GM13977 (cell line): ENCODE data around the gene ZAP70.

Source experiments
- DNase-seq: peaks from one replicate; pipeline ENCODE4 v3.0.0; 2012; ENCODE audit warnings: low spot score
- in situ Hi-C: fragments of 300-500 bp; cut with MboI; formaldehyde crosslinking; loops from one replicate; pipeline ENCODE4 v1.12.0; 2022; ENCODE audit warnings: low sequenced_read_pairs, low pct_unique_long_range_greater_than_20kb, mixed read lengths, inconsistent platforms; ENCODE audit not compliant: unreplicated experiment
- TF ChIP-seq, protein P1 (sequence below): IDR thresholded peaks from 2 replicates; pipeline ENCODE4 v1.5.1; 2012; ENCODE audit warnings: mild to moderate bottlenecking, control low read depth; ENCODE audit not compliant: insufficient read depth; ENCODE audit errors: extremely low read depth, missing control alignments

Gene ZAP70

GRCh38 chr2:97738179-97739019 lies 25.0 kb downstream of the ZAP70 start:
- in situ Hi-C loops: no loop called here
- TF ChIP-seq, protein P1, sequence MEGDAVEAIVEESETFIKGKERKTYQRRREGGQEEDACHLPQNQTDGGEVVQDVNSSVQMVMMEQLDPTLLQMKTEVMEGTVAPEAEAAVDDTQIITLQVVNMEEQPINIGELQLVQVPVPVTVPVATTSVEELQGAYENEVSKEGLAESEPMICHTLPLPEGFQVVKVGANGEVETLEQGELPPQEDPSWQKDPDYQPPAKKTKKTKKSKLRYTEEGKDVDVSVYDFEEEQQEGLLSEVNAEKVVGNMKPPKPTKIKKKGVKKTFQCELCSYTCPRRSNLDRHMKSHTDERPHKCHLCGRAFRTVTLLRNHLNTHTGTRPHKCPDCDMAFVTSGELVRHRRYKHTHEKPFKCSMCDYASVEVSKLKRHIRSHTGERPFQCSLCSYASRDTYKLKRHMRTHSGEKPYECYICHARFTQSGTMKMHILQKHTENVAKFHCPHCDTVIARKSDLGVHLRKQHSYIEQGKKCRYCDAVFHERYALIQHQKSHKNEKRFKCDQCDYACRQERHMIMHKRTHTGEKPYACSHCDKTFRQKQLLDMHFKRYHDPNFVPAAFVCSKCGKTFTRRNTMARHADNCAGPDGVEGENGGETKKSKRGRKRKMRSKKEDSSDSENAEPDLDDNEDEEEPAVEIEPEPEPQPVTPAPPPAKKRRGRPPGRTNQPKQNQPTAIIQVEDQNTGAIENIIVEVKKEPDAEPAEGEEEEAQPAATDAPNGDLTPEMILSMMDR: no peak
- no peak for DNase-seq

DNA sequence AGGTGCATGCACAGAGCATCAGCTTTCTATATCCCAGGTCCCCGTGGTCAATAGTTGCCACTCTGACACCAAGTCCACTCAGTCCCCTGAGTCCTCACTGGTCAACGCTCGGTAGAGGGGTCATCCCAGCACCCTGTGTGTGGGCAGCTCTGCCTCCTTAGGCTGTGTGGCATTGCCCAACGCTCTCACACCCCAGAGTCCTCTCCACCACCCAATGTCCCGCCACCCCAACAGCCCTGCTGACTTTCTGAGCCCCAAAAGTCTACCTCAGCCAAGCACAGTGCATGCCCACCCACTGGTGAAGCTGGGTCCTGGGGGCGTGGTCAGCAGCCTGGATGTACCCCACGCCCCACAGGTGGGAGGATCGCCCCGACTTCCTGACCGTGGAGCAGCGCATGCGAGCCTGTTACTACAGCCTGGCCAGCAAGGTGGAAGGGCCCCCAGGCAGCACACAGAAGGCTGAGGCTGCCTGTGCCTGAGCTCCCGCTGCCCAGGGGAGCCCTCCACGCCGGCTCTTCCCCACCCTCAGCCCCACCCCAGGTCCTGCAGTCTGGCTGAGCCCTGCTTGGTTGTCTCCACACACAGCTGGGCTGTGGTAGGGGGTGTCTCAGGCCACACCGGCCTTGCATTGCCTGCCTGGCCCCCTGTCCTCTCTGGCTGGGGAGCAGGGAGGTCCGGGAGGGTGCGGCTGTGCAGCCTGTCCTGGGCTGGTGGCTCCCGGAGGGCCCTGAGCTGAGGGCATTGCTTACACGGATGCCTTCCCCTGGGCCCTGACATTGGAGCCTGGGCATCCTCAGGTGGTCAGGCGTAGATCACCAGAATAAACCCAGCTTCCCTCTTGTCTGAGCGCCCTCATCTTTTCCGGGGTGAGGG lies 25.9 kb downstream of the ZAP70 start:
- no peak for DNase-seq
- in situ Hi-C loops: no loop called here
- TF ChIP-seq, protein P1: no peak

GRCh38 chr2:97739893-97740245 lies 26.5 kb downstream of the ZAP70 start:
- TF ChIP-seq, protein P1: no peak
- DNase-seq: no peak
- in situ Hi-C loops: no loop called here

- peak; percentile 74 for DNase-seq
- in situ Hi-C loops: no loop called here
These were observed 27.3 kb downstream of the ZAP70 start for GRCh38 chr2:97740590-97741182.

DNA sequence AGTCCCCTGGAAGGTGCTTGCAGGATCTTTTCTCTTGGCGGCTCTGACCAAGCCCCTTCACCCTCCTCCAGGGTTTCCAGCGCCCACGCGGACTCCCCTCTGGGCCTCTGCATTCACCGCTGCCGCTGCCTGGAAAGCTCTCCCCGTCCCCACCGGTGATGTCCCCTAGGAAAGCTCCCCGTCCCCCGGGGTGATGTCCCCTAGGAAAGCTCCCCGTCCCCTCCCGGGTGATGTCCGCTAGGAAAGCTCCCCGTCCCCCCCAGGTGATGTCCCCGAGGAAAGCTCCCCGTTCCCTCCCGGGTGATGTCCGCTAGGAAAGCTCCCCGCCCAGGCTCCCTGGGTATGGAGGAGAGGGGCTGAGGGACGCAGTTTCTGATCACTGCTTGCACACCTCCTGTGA lies 27.9 kb downstream of the ZAP70 start:
- no peak for DNase-seq
- in situ Hi-C loops: no loop called here
- TF ChIP-seq, protein P1: no peak

More at GRCh38 chr2:97740590-97741182, 27.3 kb downstream of the ZAP70 start:
- TF ChIP-seq, protein P1: peak; percentile 67

DNA sequence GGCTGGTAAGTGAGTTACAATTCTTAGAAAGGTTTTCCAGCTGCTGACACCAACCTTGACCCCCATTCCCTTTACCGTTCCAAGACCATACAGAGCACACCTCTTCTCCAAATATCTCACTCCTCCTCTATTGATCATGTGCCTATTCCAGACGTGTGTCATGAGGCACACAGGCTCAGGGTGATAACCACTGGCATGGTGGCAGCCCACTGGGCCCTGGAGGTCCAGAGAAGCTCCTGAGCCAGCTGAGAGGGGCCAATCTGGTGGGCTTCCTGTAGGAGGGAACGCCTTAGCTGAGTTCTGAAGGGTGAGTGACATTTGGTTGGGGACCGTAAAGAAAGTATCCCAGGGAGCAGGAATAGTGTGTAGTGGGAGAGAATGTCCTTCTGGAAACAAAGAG lies 28.3 kb downstream of the ZAP70 start:
- in situ Hi-C loops: no loop called here
- TF ChIP-seq, protein P1: no peak
- DNase-seq: no peak
